BLaER1 treated with 17β-estradiol and CSF1 and Interleukin-3, amounts not matched to agents 10 nM and 100 nM (cell line): ENCODE data around the gene CLEC14A.
A peak's percentile ranks its signal among the peaks of the same experiment; 100 is the strongest.

ENCODE experiments used
- H3K27ac ChIP-seq, 11 experiments: shearing (Covaris generic); formaldehyde crosslinking; 2 replicates each; pipeline ENCODE4 v1.8.1; 2022
- H3K27me3 ChIP-seq, 11 experiments: shearing (Covaris generic); formaldehyde crosslinking; 2 replicates each; pipeline ENCODE4 v1.8.1; 2022
- H3K36me3 ChIP-seq, 11 experiments: shearing (Covaris generic); formaldehyde crosslinking; 2 replicates each; pipeline ENCODE4 v1.8.1; 2022
- H3K4me1 ChIP-seq, 10 experiments: shearing (Covaris generic); formaldehyde crosslinking; 2 replicates each; pipeline ENCODE4 v1.8.1; 2022
- H3K4me2 ChIP-seq, 11 experiments: shearing (Covaris generic); formaldehyde crosslinking; 2 replicates each; pipeline ENCODE4 v1.8.1; 2022
- H3K4me3 ChIP-seq, 10 experiments: shearing (Covaris generic); formaldehyde crosslinking; 2 replicates each; pipeline ENCODE4 v1.8.1; 2022
- H3K9ac ChIP-seq, 11 experiments: shearing (Covaris generic); formaldehyde crosslinking; 2 replicates each; pipeline ENCODE4 v1.8.1; 2022
- H3K9me3 ChIP-seq, 11 experiments: shearing (Covaris generic); formaldehyde crosslinking; replicated peaks in 1 of 11; 2 replicates each; pipeline ENCODE4 v1.8.1; 2022
- H4K20me1 ChIP-seq, 11 experiments: shearing (Covaris generic); formaldehyde crosslinking; 2 replicates each; pipeline ENCODE4 v1.8.1; 2022
- Cebpa-rat ChIP-seq, 11 experiments: shearing (Covaris generic); IDR thresholded peaks; 2 replicates each; pipeline ENCODE4 v1.8.1; 2022

Gene CLEC14A

DNA sequence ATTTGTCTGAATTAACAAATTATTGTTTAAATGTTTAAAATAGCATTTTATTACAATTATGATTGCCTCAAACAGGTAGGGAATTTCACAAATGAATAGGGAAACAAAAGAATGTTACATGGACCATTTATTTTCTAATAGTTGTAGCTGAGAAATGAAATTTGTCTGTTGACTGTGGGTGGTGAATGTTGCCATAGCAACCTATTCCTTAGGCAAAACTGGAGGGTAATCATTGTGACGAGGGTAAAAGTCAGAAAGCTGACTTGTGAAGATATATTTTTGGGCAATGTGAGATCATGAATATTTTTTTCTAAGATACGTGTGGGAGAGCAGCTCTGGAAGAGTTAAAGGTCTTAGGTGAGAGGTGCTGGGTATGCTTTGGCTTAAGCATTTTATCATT, 24.2 kb upstream of the CLEC14A start:
- Histone ChIP-seq H3K27ac (no peak overlapping the region), H3K9me3 (no peaks in the 10 kb centered on the region), H3K9ac (no peak overlapping the region), H3K36me3 (no peaks in the 10 kb centered on the region), H3K4me1 (peaks cover 0 to 7% (median 0%) of the 10 kb centered on the region in 10 experiments; a peak in 1 of 20 replicates), H3K4me3 (no peak overlapping the region), H3K4me2 (no peak overlapping the region), H3K27me3 (no peaks in the 10 kb centered on the region), H4K20me1 (no peaks in the 10 kb centered on the region)
- TF ChIP-seq Cebpa-rat (IDR thresholded peaks at IDR 0.05), result no peak

DNA sequence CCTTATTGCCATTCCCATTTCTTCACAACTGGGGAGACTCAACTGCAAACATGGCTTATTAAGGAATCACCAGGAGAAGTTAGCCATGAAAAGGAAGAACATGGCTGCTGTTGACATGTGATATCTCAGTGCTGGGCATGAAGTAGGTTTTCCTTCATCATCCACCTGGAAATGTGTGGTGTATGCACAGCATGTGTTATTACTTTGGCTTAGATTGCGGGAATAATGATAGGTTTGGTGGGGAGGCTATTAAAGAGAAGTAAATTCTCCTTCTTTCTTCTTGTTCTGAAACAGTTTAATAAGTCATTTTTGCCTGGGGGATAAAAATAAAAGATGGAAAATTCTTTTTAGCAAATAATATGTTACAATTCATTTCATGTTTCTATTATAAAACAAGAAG, 23.7 kb upstream of the CLEC14A start:
- no peaks in the 10 kb centered on the region for H4K20me1 ChIP-seq
- H3K9ac ChIP-seq, result no peak overlapping the region
- no peak overlapping the region for H3K4me2 ChIP-seq
- no peak overlapping the region for H3K4me3 ChIP-seq
- H3K27ac ChIP-seq, result no peak overlapping the region
- H3K4me1 ChIP-seq, result peaks cover 0 to 7% (median 0%) of the 10 kb centered on the region in 10 experiments; a peak in 1 of 20 replicates
- H3K27me3 ChIP-seq, result no peaks in the 10 kb centered on the region
- TF ChIP-seq Cebpa-rat (IDR thresholded peaks at IDR 0.05), result no peak
- no peaks in the 10 kb centered on the region for H3K36me3 ChIP-seq
- no peaks in the 10 kb centered on the region for H3K9me3 ChIP-seq

DNA sequence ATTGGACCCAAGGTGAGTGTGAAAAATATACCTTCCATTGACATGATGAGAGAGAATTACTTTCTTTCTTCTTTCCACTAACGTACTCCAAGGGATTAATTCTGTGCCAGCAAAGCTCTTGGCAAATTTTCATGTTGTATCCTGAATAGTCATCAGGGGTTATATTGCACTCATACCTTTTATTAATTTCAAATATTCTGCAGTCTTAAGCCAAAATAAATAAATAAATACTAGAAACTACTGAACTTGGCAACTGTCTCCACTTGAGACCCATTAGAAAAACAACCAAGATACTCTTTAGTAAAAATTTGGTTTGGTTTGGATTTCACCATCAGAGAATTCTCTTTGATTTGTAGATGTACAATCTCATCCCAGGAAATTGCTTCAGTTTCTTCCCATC, 22.1 kb upstream of the CLEC14A start:
- TF ChIP-seq Cebpa-rat (IDR thresholded peaks at IDR 0.05), result no peak
- H3K27me3 ChIP-seq, result no peaks in the 10 kb centered on the region
- H3K4me1 ChIP-seq, result peaks cover 0 to 7% (median 0%) of the 10 kb centered on the region in 10 experiments; a peak in 1 of 20 replicates
- H3K9me3 ChIP-seq, result no peaks in the 10 kb centered on the region
- H3K27ac ChIP-seq, result no peak overlapping the region
- no peak overlapping the region for H3K4me2 ChIP-seq
- H3K4me3 ChIP-seq, result no peak overlapping the region
- no peak overlapping the region for H3K9ac ChIP-seq
- H3K36me3 ChIP-seq, result no peaks in the 10 kb centered on the region
- H4K20me1 ChIP-seq, result no peaks in the 10 kb centered on the region

DNA sequence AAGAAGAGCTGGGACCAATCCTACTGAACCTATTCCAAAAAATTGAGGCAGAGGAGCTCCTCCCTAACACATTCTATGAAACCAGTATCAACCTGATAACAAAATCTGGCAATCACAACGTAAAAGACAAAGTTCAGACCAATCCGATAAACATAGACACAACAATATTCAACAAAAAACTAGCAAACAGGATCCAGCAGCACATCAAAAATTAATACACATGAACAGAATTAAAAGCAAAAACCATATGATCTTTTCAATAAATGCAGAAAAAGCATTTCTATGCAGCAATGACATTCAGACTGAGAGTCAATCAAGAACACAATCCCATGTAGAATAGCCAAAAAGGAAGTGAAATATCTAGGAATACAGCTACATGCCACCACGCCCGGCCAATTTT, 7.0 kb upstream of the CLEC14A start:
- Histone ChIP-seq H3K27me3 (no peaks in the 10 kb centered on the region), H3K9me3 (peaks cover 1 to 41% (median 18%) of the 10 kb centered on the region in 11 experiments; a peak in 17 of 22 replicates), H3K4me1 (peaks cover 0 to 15% (median 2%) of the 10 kb centered on the region in 10 experiments; a peak in 13 of 20 replicates), H4K20me1 (no peaks in the 10 kb centered on the region), H3K4me2 (no peak overlapping the region), H3K4me3 (no peak overlapping the region), H3K9ac (no peak overlapping the region), H3K36me3 (no peaks in the 10 kb centered on the region), H3K27ac (no peak overlapping the region)
- no peak for TF ChIP-seq Cebpa-rat (IDR thresholded peaks at IDR 0.05)

DNA sequence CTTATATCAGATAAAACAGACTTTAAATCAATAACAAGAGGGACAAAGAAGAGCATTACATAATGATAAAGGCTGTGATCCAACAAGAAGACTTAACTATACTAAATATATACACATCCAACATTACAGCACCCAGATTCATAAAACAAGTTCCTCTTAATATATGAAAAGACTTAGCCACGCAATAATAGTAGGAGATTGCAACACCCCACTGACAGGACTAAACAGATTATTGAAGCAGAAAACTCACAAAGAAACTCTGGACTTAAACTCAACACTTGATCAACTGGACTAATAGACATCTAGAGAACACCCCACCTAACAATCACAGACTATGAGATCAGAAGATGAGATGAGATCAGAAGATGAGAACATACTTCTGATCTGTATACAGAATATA, 5.7 kb upstream of the CLEC14A start:
- H4K20me1 ChIP-seq, result no peaks in the 10 kb centered on the region
- H3K4me1 ChIP-seq, result peaks cover 5 to 25% (median 12%) of the 10 kb centered on the region in 10 experiments; a peak in 17 of 20 replicates
- H3K9me3 ChIP-seq, result peaks cover 0 to 33% (median 13%) of the 10 kb centered on the region in 11 experiments; a peak in 11 of 22 replicates
- no peak overlapping the region for H3K4me3 ChIP-seq
- no peak overlapping the region for H3K9ac ChIP-seq
- peak overlapping the region in 3 of 11 experiments; percentile 16 to 38 (median 32); a peak in 4 of 22 replicates for H3K4me2 ChIP-seq
- no peak overlapping the region; a peak in 1 of 22 replicates for H3K27ac ChIP-seq
- TF ChIP-seq Cebpa-rat (IDR thresholded peaks at IDR 0.05), result no peak
- H3K36me3 ChIP-seq, result no peaks in the 10 kb centered on the region
- no peaks in the 10 kb centered on the region for H3K27me3 ChIP-seq

DNA sequence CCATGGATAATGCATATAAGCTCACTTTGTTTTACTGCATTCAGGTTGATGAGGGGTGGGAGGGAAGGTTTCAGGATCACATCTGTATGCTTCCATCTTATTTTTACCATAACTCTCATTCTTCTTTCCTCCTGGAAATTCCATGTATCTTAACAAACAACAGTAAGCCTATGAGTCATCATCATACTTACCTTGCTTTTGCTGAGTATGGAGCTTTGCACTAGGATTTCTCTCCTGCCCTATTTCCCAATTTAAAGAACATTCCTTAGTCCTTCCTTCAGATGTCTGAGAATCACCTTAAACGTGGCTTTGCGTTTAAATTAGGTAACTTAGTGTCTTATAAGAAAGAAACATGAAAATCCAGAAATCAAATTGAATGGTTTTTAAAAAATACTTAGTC, 1.6 kb upstream of the CLEC14A start:
- Histone ChIP-seq H3K9ac (peak overlapping the region in 5 of 11 experiments; percentile 14 to 94 (median 89); a peak in 6 of 22 replicates), H3K27ac (peak overlapping the region in 9 of 11 experiments; percentile 78 to 96 (median 92); a peak in 17 of 22 replicates), H3K36me3 (no peaks in the 10 kb centered on the region), H3K4me3 (peak overlapping the region in 3 of 10 experiments; percentile 38 to 73 (median 69); a peak in 1 of 20 replicates), H3K27me3 (no peaks in the 10 kb centered on the region), H3K4me2 (peak overlapping the region in 9 of 11 experiments; percentile 31 to 79 (median 63); a peak in 17 of 22 replicates), H3K4me1 (peaks cover 8 to 52% (median 13%) of the 10 kb centered on the region in 10 experiments; a peak in 17 of 20 replicates), H4K20me1 (0 out of 22 replicates have a peak, but pooled peaks cover 0 to 9% (median 0%) of the 10 kb centered on the region in 11 experiments), H3K9me3 (peaks cover 7 to 38% (median 19%) of the 10 kb centered on the region in 11 experiments; a peak in 17 of 22 replicates)
- TF ChIP-seq Cebpa-rat (IDR thresholded peaks at IDR 0.05), result no peak

DNA sequence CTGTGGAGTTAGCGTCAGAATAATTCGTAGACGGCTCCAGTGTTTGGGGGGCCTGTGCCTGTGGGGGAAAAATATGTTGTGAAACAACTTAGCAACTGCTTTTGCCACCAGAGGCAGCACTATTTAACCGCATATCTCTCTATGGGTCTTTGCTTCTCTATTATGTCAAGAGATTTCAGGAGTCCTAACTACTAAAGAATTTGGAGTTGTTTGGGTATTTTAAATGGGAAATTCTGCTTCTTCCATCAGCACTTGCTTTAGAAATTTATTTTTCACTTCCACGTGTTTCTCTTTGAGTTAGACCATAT, 594 bp upstream of the CLEC14A start:
- Histone ChIP-seq H3K4me2 (peak overlapping the region; percentile 51 to 83 (median 76); a peak in 20 of 22 replicates), H3K4me1 (peaks cover 8 to 46% (median 13%) of the 10 kb centered on the region in 10 experiments; a peak in 17 of 20 replicates), H4K20me1 (0 out of 22 replicates have a peak, but pooled peaks cover 0 to 9% (median 0%) of the 10 kb centered on the region in 11 experiments), H3K4me3 (peak overlapping the region in 9 of 10 experiments; percentile 54 to 75 (median 73); a peak in 17 of 20 replicates), H3K27ac (peak overlapping the region in 10 of 11 experiments; percentile 64 to 96 (median 92); a peak in 21 of 22 replicates), H3K27me3 (no peaks in the 10 kb centered on the region), H3K9me3 (peaks cover 5 to 32% (median 13%) of the 10 kb centered on the region in 11 experiments; a peak in 14 of 22 replicates), H3K9ac (peak overlapping the region in 10 of 11 experiments; percentile 69 to 94 (median 88); a peak in 20 of 22 replicates), H3K36me3 (no peaks in the 10 kb centered on the region)
- peak in 5 of 11 experiments; percentile 36 to 73 (median 55); a peak in 6 of 22 replicates for TF ChIP-seq Cebpa-rat (IDR thresholded peaks at IDR 0.05)

DNA sequence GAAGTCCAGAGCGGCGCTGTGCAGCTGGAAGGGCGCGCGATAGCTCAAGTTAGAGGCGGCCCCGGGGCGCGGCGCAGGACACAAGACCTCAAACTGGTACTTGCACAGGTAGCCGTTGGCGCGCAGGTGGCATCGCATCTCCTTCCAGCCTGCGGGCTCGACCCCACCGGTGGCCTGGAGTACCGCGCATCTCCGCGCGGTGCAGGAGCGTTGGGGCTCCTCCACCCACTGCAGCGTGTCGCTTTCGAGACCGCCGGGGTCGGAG, 553 bp downstream of the CLEC14A start:
- H3K9me3 ChIP-seq, result peaks cover 5 to 26% (median 13%) of the 10 kb centered on the region in 11 experiments; a peak in 13 of 22 replicates

DNA sequence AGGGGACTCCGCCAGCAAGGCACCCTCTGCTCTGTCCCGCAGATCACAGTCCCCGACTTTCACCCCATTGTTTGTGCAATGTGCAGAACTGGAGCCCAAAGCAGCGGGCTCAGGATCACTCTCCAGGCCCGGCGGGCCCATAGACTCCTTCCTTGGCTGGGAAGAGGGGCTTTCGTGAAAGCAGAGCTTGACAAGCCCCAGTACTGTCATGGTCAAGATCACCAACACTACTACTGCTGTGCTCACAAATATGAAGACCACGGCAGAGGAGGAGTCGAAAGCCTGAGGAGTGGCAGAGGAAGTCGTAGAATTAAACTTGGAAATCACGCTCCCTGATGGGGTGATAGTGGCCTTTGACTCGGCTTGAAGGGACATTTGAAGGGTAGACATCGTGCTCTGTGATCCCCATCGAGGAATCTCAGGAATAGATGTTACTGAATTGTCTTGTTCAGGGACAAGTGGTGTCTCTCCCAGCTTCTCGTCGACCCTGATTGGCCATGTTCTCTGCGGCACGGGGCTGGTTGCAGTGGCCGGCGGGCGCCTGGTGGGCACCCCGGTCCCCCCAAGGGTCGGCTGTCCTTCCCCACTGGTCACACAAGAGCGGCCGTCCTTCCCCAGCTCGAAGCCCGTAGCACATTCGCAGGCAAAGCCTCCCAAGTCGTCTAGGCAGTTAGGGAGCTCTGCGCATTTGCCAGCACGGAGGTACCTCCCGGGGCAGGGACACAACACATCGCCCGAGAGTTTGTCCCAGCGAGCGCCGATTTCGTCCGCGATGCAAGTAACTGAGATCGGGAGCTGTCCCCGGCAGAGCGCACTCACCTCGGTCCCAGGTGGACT, 1.1 kb downstream of the CLEC14A start:
- Histone ChIP-seq H3K9me3 (peaks cover 5 to 20% (median 12%) of the 10 kb centered on the region in 11 experiments; a peak in 13 of 22 replicates), H3K4me2 (peak overlapping the region; percentile 51 to 83 (median 76)), H3K27me3 (no peaks in the 10 kb centered on the region), H3K27ac (peak overlapping the region in 10 of 11 experiments; percentile 64 to 96 (median 92); a peak in 20 of 22 replicates), H4K20me1 (peaks cover 0 to 13% (median 0%) of the 10 kb centered on the region in 11 experiments; a peak in 2 of 22 replicates), H3K4me1 (peaks cover 8 to 40% (median 19%) of the 10 kb centered on the region in 10 experiments; a peak in 18 of 20 replicates), H3K4me3 (peak overlapping the region; percentile 40 to 75 (median 72)), H3K36me3 (0 out of 22 replicates have a peak, but pooled peaks cover 0 to 1% (median 0%) of the 10 kb centered on the region in 11 experiments), H3K9ac (peak overlapping the region; percentile 48 to 94 (median 87); a peak in 21 of 22 replicates)
- TF ChIP-seq Cebpa-rat (IDR thresholded peaks at IDR 0.05), result no peak

More for the DNA sequence above, 553 bp downstream of the CLEC14A start:
- Histone ChIP-seq H3K36me3 (no peaks in the 10 kb centered on the region), H4K20me1 (peaks cover 0 to 13% (median 0%) of the 10 kb centered on the region in 11 experiments; a peak in 1 of 22 replicates), H3K9ac (peak overlapping the region; percentile 48 to 94 (median 87); a peak in 21 of 22 replicates), H3K27ac (peak overlapping the region in 10 of 11 experiments; percentile 64 to 96 (median 92); a peak in 20 of 22 replicates), H3K27me3 (no peaks in the 10 kb centered on the region), H3K4me1 (peaks cover 8 to 40% (median 17%) of the 10 kb centered on the region in 10 experiments; a peak in 17 of 20 replicates), H3K4me2 (peak overlapping the region; percentile 51 to 83 (median 76)), H3K4me3 (peak overlapping the region; percentile 40 to 75 (median 72))
- no peak for TF ChIP-seq Cebpa-rat (IDR thresholded peaks at IDR 0.05)
